Measurements from ENCODE around the gene STXBP5. TPM values are rescaled to one million over a fixed set of nuclear protein-coding genes. Genes with fewer than 3 reads are reported as not detected.

Gene STXBP5
- total and polyA plus RNA-seq, 2 of the 13 experiments (the other 11 are each of a cell fraction or from before 2014, with no cell fraction given), result 8.8 to 19.4 TPM

DNA sequence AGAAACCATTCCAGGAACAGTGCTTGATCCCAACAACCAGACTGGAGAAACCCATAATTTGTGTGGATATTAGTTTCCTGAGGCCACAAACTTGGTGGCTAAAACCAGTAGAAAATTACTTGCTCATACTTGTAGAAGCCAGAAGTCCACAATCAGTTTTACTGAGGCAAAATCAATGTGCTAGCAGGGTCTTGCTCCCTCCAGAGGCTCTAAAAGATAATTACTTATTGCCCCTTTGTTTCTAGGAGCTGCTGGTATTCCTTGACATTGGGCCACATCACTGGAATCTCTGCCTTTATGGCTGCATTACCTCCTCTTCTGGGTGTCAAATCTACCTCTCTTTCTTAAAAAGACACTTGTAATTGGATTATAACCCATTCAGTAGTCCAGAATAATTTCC, 162.1 kb downstream of the STXBP5 start:
- peaks cover 0 to 10% of the 10 kb centered on the region in 2 experiments; a peak in 2 of 5 replicates for H3K36me3 ChIP-seq (replicated peaks in 1 of 2; ENCODE audit: control insufficient read depth in 1 of 2, insufficient read depth in 2 of 2, low read length in 2 of 2)
- H3K9ac ChIP-seq (ENCODE audit: insufficient read depth, low read depth, low read length), result no peak overlapping the region
- POLR2A ChIA-PET, result no interaction called here
- no peaks in the 10 kb centered on the region for H3K4me1 ChIP-seq (ENCODE audit: insufficient read depth, low read length)
- TF ChIP-seq NR2C2 (CRISPR knock-in tag; IDR thresholded peaks at IDR 0.05; ENCODE audit: borderline replicate concordance) (no peak), TMF1 (CRISPR knock-in tag; IDR thresholded peaks at IDR 0.05; ENCODE audit: low read depth) (no peak), STAG1 (CRISPR knock-in tag; IDR thresholded peaks at IDR 0.05) (peak; percentile 37), ZNF775 (CRISPR knock-in tag; IDR thresholded peaks at IDR 0.05; ENCODE audit: borderline replicate concordance) (no peak), ZNF230 (CRISPR knock-in tag; IDR thresholded peaks at IDR 0.05) (no peak)
- TF ChIP-seq, protein P1, sequence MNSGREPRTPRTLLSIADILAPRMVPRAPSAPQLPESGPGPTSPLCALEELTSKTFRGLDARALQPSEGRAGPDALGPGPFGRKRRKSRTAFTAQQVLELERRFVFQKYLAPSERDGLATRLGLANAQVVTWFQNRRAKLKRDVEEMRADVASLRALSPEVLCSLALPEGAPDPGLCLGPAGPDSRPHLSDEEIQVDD (CRISPR knock-in tag; IDR thresholded peaks at IDR 0.05; ENCODE audit: borderline replicate concordance), result no peak
- TF ChIP-seq, protein P2, sequence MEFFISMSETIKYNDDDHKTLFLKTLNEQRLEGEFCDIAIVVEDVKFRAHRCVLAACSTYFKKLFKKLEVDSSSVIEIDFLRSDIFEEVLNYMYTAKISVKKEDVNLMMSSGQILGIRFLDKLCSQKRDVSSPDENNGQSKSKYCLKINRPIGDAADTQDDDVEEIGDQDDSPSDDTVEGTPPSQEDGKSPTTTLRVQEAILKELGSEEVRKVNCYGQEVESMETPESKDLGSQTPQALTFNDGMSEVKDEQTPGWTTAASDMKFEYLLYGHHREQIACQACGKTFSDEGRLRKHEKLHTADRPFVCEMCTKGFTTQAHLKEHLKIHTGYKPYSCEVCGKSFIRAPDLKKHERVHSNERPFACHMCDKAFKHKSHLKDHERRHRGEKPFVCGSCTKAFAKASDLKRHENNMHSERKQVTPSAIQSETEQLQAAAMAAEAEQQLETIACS (CRISPR knock-in tag; IDR thresholded peaks at IDR 0.05), result no peak
- FAIRE-seq (no peak), ATAC-seq (peak; percentile 59), DNase-seq (ENCODE audit: low spot score) (peak; percentile 3)
- H3K4me2 ChIP-seq (ENCODE audit: low read depth, low read length), result no peak overlapping the region
- no peaks in the 10 kb centered on the region for H4K20me1 ChIP-seq (ENCODE audit: insufficient read depth, low read length)
- BruUV-seq (replicated peaks), result no TSS peak
- no peaks in the 10 kb centered on the region for H3K79me2 ChIP-seq (ENCODE audit: insufficient read depth, low read length)
- no peaks in the 10 kb centered on the region for H3K27me3 ChIP-seq (ENCODE audit: control insufficient read depth in 1 of 2, insufficient read depth in 2 of 2, low read length in 2 of 2)
- no peak overlapping the region for H3K4me3 ChIP-seq (replicated peaks in 1 of 3; ENCODE audit: insufficient read depth in 1 of 3, low read depth in 2 of 3, low read length in 3 of 3)
- H2AFZ ChIP-seq (ENCODE audit: low read length), result no peak overlapping the region
- intact Hi-C loops (cut with micrococcal nuclease; ENCODE audit: unreplicated experiment), result loop anchor here (5.0 kb wide), 1 partner anchor 509 kb away; no protein-coding TSS in a partner anchor
- no peak overlapping the region for H3K27ac ChIP-seq (ENCODE audit: extremely low read length, insufficient read depth, low read length)
- CTCF ChIA-PET (ENCODE audit: low intra/inter-chr PET ratio, low total read pairs), result no interaction called here
- in situ Hi-C loops (cut with HindIII; ENCODE audit: extremely low pct_ligation_motif_present, low pct_unique_long_range_greater_than_20kb), result no loop called here
- no peaks in the 10 kb centered on the region for H3K9me3 ChIP-seq (ENCODE audit: low read length)

DNA sequence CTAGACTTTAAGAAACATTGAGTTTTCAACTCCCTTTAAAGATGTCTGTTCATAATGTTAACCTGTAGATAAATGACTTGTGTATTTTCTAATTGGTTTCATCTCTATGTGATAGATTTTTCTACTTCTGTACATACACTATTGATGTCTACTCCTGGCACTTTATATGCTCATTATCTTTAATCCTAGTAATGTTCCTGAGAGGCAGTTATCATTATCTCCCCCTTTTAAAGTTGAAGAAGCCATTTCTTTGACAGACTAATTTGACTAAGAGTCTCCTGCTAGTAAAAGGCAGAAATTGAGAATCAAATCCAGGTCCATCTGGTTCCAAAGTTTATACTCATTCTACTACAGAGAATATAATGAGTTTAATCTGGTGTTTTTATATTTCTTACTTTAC, 167.1 kb downstream of the STXBP5 start:
- H3K9ac ChIP-seq (ENCODE audit: insufficient read depth, low read depth, low read length), result no peak overlapping the region
- in situ Hi-C loops (cut with HindIII; ENCODE audit: extremely low pct_ligation_motif_present, low pct_unique_long_range_greater_than_20kb) (no loop called here), intact Hi-C loops (cut with micrococcal nuclease; ENCODE audit: unreplicated experiment) (no loop called here)
- H2AFZ ChIP-seq (ENCODE audit: low read length), result no peak overlapping the region
- CTCF ChIA-PET (ENCODE audit: low intra/inter-chr PET ratio, low total read pairs), result no interaction called here
- H3K79me2 ChIP-seq (ENCODE audit: insufficient read depth, low read length), result no peaks in the 10 kb centered on the region
- DNase-seq (ENCODE audit: low spot score), result no peak
- H3K4me1 ChIP-seq (ENCODE audit: insufficient read depth, low read length), result no peaks in the 10 kb centered on the region
- no peaks in the 10 kb centered on the region for H3K27me3 ChIP-seq (ENCODE audit: control insufficient read depth in 1 of 2, insufficient read depth in 2 of 2, low read length in 2 of 2)
- no peaks in the 10 kb centered on the region for H4K20me1 ChIP-seq (ENCODE audit: insufficient read depth, low read length)
- H3K4me2 ChIP-seq (ENCODE audit: low read depth, low read length), result no peak overlapping the region
- POLR2A ChIA-PET, result no interaction called here
- H3K9me3 ChIP-seq (ENCODE audit: low read length), result no peaks in the 10 kb centered on the region
- no peak overlapping the region for H3K4me3 ChIP-seq (replicated peaks in 1 of 3; ENCODE audit: insufficient read depth in 1 of 3, low read depth in 2 of 3, low read length in 3 of 3)
- no peak overlapping the region for H3K27ac ChIP-seq (ENCODE audit: extremely low read length, insufficient read depth, low read length)
- no TSS peak for BruUV-seq (replicated peaks)
- no peak for ATAC-seq
- no peak for FAIRE-seq
- no peaks in the 10 kb centered on the region for H3K36me3 ChIP-seq (replicated peaks in 1 of 2; ENCODE audit: control insufficient read depth in 1 of 2, insufficient read depth in 2 of 2, low read length in 2 of 2)
- TF ChIP-seq ZNF256 (CRISPR knock-in tag; conservative IDR thresholded peaks at IDR 0.05), result no peak
- TF ChIP-seq, protein P3, sequence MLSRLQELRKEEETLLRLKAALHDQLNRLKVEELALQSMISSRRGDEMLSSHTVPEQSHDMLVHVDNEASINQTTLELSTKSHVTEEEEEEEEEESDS (CRISPR knock-in tag; IDR thresholded peaks at IDR 0.05; ENCODE audit: borderline replicate concordance), result no peak
- TF ChIP-seq, protein P4, sequence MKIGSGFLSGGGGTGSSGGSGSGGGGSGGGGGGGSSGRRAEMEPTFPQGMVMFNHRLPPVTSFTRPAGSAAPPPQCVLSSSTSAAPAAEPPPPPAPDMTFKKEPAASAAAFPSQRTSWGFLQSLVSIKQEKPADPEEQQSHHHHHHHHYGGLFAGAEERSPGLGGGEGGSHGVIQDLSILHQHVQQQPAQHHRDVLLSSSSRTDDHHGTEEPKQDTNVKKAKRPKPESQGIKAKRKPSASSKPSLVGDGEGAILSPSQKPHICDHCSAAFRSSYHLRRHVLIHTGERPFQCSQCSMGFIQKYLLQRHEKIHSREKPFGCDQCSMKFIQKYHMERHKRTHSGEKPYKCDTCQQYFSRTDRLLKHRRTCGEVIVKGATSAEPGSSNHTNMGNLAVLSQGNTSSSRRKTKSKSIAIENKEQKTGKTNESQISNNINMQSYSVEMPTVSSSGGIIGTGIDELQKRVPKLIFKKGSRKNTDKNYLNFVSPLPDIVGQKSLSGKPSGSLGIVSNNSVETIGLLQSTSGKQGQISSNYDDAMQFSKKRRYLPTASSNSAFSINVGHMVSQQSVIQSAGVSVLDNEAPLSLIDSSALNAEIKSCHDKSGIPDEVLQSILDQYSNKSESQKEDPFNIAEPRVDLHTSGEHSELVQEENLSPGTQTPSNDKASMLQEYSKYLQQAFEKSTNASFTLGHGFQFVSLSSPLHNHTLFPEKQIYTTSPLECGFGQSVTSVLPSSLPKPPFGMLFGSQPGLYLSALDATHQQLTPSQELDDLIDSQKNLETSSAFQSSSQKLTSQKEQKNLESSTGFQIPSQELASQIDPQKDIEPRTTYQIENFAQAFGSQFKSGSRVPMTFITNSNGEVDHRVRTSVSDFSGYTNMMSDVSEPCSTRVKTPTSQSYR (CRISPR knock-in tag; IDR thresholded peaks at IDR 0.05; ENCODE audit: borderline replicate concordance), result no peak
- TF ChIP-seq SP2 (CRISPR knock-in tag; IDR thresholded peaks at IDR 0.05), result no peak
- no peak for TF ChIP-seq TCF7 (IDR thresholded peaks at IDR 0.05; ENCODE audit: low read depth)
- TF ChIP-seq TCF7L2 (IDR thresholded peaks at IDR 0.05; ENCODE audit: low read depth, low read length), result no peak
- TF ChIP-seq ZNF326 (CRISPR knock-in tag; IDR thresholded peaks at IDR 0.05; ENCODE audit: borderline replicate concordance), result no peak
